Chondrocyte (in vitro differentiated cells): ENCODE results near the gene SGPP2. TPM values are rescaled to one million over a fixed set of nuclear protein-coding genes. Genes with fewer than 3 reads are reported as not detected.
"Not testable (repeated sequence)": the region's sequence is repeated elsewhere in the genome, so short reads cannot be mapped to it uniquely, and the experiment has no call there.

ENCODE experiments used
- DNase-seq: peaks from one replicate; pipeline ENCODE4 v3.0.0; 2021; ENCODE audit warnings: mixed read lengths, low spot score
- H3K27ac Mint-ChIP-seq: one replicate; pipeline ENCODE4 v1.8.0; 2021; ENCODE audit warnings: mild to moderate bottlenecking, moderate library complexity, mixed read lengths; ENCODE audit not compliant: unreplicated experiment
- H3K27me3 Mint-ChIP-seq: 2 replicates; pipeline ENCODE4 v1.8.0; 2021; ENCODE audit warnings: low read depth, mixed read lengths
- H3K36me3 Mint-ChIP-seq: 2 replicates; pipeline ENCODE4 v1.8.0; 2021; ENCODE audit warnings: low read depth, mixed read lengths
- H3K4me1 Mint-ChIP-seq: 2 replicates; pipeline ENCODE4 v1.8.0; 2021; ENCODE audit warnings: low read depth, mild to moderate bottlenecking, mixed read lengths
- H3K4me3 Mint-ChIP-seq: one replicate; pipeline ENCODE4 v1.8.0; 2021; ENCODE audit warnings: mild to moderate bottlenecking, moderate library complexity, mixed read lengths; ENCODE audit not compliant: unreplicated experiment
- H3K9me3 Mint-ChIP-seq: 2 replicates; pipeline ENCODE4 v1.8.0; 2021; ENCODE audit warnings: low read depth, mixed read lengths
- CTCF ChIP-seq: fragments of 200-600 bp; sonication (generic); IDR thresholded peaks from 2 replicates; pipeline ENCODE4 v1.5.0; 2021; ENCODE audit warnings: antibody characterized with exemption, mild to moderate bottlenecking, moderate library complexity
- total RNA-seq: library from RNA; stranded (reverse); gene quantifications from 3 replicates; pipeline ENCODE4 v1.2.1, GENCODE V29; 2021

The SGPP2 gene
- total RNA-seq, 1 donor from 2014 or later: not detected

- no peaks in the 10 kb centered on the region for H3K36me3 Mint-ChIP-seq
- no peak for DNase-seq
- no peak overlapping the region for H3K4me3 Mint-ChIP-seq
- no peak for TF ChIP-seq CTCF
- no peaks in the 10 kb centered on the region for H3K9me3 Mint-ChIP-seq
- H3K27me3 Mint-ChIP-seq: peaks cover 3% of the 10 kb centered on the region
- no peak overlapping the region for H3K27ac Mint-ChIP-seq
- no peaks in the 10 kb centered on the region for H3K4me1 Mint-ChIP-seq
These were observed 20.0 kb upstream of the SGPP2 start for GRCh38 chr2:222404151-222404905.

- peaks cover 3% of the 10 kb centered on the region for H3K27me3 Mint-ChIP-seq
- H3K27ac Mint-ChIP-seq: no peak overlapping the region
- DNase-seq: no peak
- H3K4me1 Mint-ChIP-seq: no peaks in the 10 kb centered on the region
- peaks cover 8% of the 10 kb centered on the region for H3K9me3 Mint-ChIP-seq
- no peak overlapping the region for H3K4me3 Mint-ChIP-seq
- no peaks in the 10 kb centered on the region for H3K36me3 Mint-ChIP-seq
- no peak for TF ChIP-seq CTCF
These were observed 15.7 kb upstream of the SGPP2 start for GRCh38 chr2:222408684-222409083.

- Mint-ChIP-seq H3K9me3 (peaks cover 18% of the 10 kb centered on the region), H3K27ac (no peak overlapping the region), H3K4me1 (no peaks in the 10 kb centered on the region), H3K36me3 (no peaks in the 10 kb centered on the region), H3K27me3 (peaks cover 3% of the 10 kb centered on the region), H3K4me3 (no peak overlapping the region)
- no peak for DNase-seq
- no peak for TF ChIP-seq CTCF
These were observed 13.8 kb upstream of the SGPP2 start for GRCh38 chr2:222410534-222410933.

- H3K4me3 Mint-ChIP-seq: not testable (repeated sequence)
These were observed 12.0 kb upstream of the SGPP2 start for GRCh38 chr2:222412334-222412733.

GRCh38 chr2:222413295-222413911 is 10.9 kb upstream of the SGPP2 start:
- Mint-ChIP-seq H3K27me3 (no peaks in the 10 kb centered on the region), H3K9me3 (peaks cover 22% of the 10 kb centered on the region), H3K27ac (no peak overlapping the region), H3K4me3 (no peak overlapping the region), H3K4me1 (no peaks in the 10 kb centered on the region), H3K36me3 (no peaks in the 10 kb centered on the region)
- no peak for TF ChIP-seq CTCF
- no peak for DNase-seq

More at GRCh38 chr2:222412334-222412733, 12.0 kb upstream of the SGPP2 start:
- peaks cover 22% of the 10 kb centered on the region for H3K9me3 Mint-ChIP-seq
- not testable (repeated sequence) for H3K27me3 Mint-ChIP-seq, H3K36me3 Mint-ChIP-seq, H3K4me1 Mint-ChIP-seq, H3K27ac Mint-ChIP-seq, DNase-seq
